ENCODE results near the gene ABR.
"Not testable (repeated sequence)": the region's sequence is repeated elsewhere in the genome, so short reads cannot be mapped to it uniquely, and the experiment has no call there.

Gene ABR

GRCh38 chr17:973053-973452, 206.7 kb downstream of the ABR start:
- TF ChIP-seq CTCF (IDR thresholded peaks at IDR 0.05; ENCODE audit: borderline replicate concordance, insufficient read depth, low read depth, low read length), result no peak
- no peak overlapping the region for H3K4me3 ChIP-seq (ENCODE audit: low read depth, low read length)

GRCh38 chr17:971861-972260, 207.9 kb downstream of the ABR start:
- H3K4me3 ChIP-seq (ENCODE audit: low read depth, low read length), result not testable (repeated sequence)

- no peak for TF ChIP-seq CTCF (IDR thresholded peaks at IDR 0.05; ENCODE audit: borderline replicate concordance, insufficient read depth, low read depth, low read length)
- H3K4me3 ChIP-seq (ENCODE audit: low read depth, low read length), result no peak overlapping the region
These were observed 209.4 kb downstream of the ABR start for GRCh38 chr17:970364-970763.

GRCh38 chr17:969811-970355, 209.9 kb downstream of the ABR start:
- H3K4me3 ChIP-seq (ENCODE audit: low read depth, low read length), result no peak overlapping the region
- no peak for TF ChIP-seq CTCF (IDR thresholded peaks at IDR 0.05; ENCODE audit: borderline replicate concordance, insufficient read depth, low read depth, low read length)

- TF ChIP-seq CTCF (IDR thresholded peaks at IDR 0.05; ENCODE audit: borderline replicate concordance, insufficient read depth, low read depth, low read length), result no peak
- no peak overlapping the region for H3K4me3 ChIP-seq (ENCODE audit: low read depth, low read length)
These were observed 210.7 kb downstream of the ABR start for GRCh38 chr17:968812-969730.

- no peak overlapping the region for H3K4me3 ChIP-seq (ENCODE audit: low read depth, low read length)
- TF ChIP-seq CTCF (IDR thresholded peaks at IDR 0.05; ENCODE audit: borderline replicate concordance, insufficient read depth, low read depth, low read length), result no peak
These were observed 212.7 kb downstream of the ABR start for GRCh38 chr17:967122-967521.

GRCh38 chr17:965311-965989, 214.3 kb downstream of the ABR start:
- no peak for TF ChIP-seq CTCF (IDR thresholded peaks at IDR 0.05; ENCODE audit: borderline replicate concordance, insufficient read depth, low read depth, low read length)

More at GRCh38 chr17:965311-965989, 214.3 kb downstream of the ABR start:
- H3K4me3 ChIP-seq (ENCODE audit: low read depth, low read length), result no peak overlapping the region

All from GM12875 (cell line).